ENCODE data around the gene DYNC2H1. TPM values are rescaled to one million over a fixed set of nuclear protein-coding genes. Genes with fewer than 3 reads are reported as not detected.

Gene DYNC2H1
- total RNA-seq, 1 experiment from 2014 or later, result 12.4 TPM

DNA sequence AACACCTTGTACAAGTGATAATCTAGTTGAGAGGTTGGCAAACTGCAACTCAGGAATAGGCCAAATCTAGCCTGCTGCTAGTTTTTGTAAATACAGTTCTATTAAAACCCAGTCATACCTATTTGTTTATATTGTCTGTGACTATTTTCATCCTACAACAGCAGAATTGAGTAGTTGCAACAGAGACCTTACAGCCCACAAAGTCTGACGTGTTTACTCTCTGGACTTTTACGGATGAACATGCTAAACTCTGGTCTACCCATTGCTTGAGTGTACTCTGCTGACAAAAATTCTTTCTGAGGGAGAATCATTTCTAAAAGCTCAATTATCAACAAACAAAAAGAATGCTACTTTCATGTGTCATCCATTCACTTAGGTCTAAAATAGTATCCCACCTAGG lies 287.0 kb downstream of the DYNC2H1 start:
- in situ Hi-C loops (cut with HindIII; ENCODE audit: low pct_unique_long_range_greater_than_20kb, low sequenced_read_pairs) (no loop called here), intact Hi-C loops (cut with micrococcal nuclease; ENCODE audit: unreplicated experiment) (no loop called here)
- TF ChIP-seq, protein P1, sequence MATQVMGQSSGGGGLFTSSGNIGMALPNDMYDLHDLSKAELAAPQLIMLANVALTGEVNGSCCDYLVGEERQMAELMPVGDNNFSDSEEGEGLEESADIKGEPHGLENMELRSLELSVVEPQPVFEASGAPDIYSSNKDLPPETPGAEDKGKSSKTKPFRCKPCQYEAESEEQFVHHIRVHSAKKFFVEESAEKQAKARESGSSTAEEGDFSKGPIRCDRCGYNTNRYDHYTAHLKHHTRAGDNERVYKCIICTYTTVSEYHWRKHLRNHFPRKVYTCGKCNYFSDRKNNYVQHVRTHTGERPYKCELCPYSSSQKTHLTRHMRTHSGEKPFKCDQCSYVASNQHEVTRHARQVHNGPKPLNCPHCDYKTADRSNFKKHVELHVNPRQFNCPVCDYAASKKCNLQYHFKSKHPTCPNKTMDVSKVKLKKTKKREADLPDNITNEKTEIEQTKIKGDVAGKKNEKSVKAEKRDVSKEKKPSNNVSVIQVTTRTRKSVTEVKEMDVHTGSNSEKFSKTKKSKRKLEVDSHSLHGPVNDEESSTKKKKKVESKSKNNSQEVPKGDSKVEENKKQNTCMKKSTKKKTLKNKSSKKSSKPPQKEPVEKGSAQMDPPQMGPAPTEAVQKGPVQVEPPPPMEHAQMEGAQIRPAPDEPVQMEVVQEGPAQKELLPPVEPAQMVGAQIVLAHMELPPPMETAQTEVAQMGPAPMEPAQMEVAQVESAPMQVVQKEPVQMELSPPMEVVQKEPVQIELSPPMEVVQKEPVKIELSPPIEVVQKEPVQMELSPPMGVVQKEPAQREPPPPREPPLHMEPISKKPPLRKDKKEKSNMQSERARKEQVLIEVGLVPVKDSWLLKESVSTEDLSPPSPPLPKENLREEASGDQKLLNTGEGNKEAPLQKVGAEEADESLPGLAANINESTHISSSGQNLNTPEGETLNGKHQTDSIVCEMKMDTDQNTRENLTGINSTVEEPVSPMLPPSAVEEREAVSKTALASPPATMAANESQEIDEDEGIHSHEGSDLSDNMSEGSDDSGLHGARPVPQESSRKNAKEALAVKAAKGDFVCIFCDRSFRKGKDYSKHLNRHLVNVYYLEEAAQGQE (IDR thresholded peaks at IDR 0.05; ENCODE audit: insufficient read depth in 1 of 2, low read depth in 2 of 2, low read length in 1 of 2), result no peak
- no peak for TF ChIP-seq CTCF (IDR thresholded peaks at IDR 0.05)
- no peak for TF ChIP-seq TCF7L2 (IDR thresholded peaks at IDR 0.05; ENCODE audit: low read depth, low read length)
- Histone ChIP-seq H3K4me3 (ENCODE audit: low read depth in 2 of 2, low read length in 2 of 2) (no peak overlapping the region), H3K27ac (ENCODE audit: low read length) (no peak overlapping the region), H3K36me3 (ENCODE audit: control insufficient read depth, insufficient read depth, low read length) (no peaks in the 10 kb centered on the region), H3K27me3 (ENCODE audit: control insufficient read depth, insufficient read depth, low read length) (no peaks in the 10 kb centered on the region), H3K4me1 (ENCODE audit: control insufficient read depth, insufficient read depth, low read length) (no peaks in the 10 kb centered on the region), H3K9me3 (ENCODE audit: control insufficient read depth, insufficient read depth, low read depth, low read length) (no peaks in the 10 kb centered on the region)
- BruUV-seq (replicated peaks), result no TSS peak
- no peak for ATAC-seq
- ChIA-PET CTCF (no interaction called here), POLR2A (no interaction called here)
- DNase-seq (ENCODE audit: low read depth, low spot score), result no peak

- Histone ChIP-seq H3K36me3 (ENCODE audit: control insufficient read depth, insufficient read depth, low read length) (no peaks in the 10 kb centered on the region), H3K27ac (ENCODE audit: low read length) (no peak overlapping the region), H3K27me3 (ENCODE audit: control insufficient read depth, insufficient read depth, low read length) (no peaks in the 10 kb centered on the region), H3K4me1 (ENCODE audit: control insufficient read depth, insufficient read depth, low read length) (no peaks in the 10 kb centered on the region), H3K4me3 (ENCODE audit: low read depth in 2 of 2, low read length in 2 of 2) (no peak overlapping the region), H3K9me3 (ENCODE audit: control insufficient read depth, insufficient read depth, low read depth, low read length) (no peaks in the 10 kb centered on the region)
- ATAC-seq (no peak), DNase-seq (ENCODE audit: low read depth, low spot score) (no peak)
- ChIA-PET POLR2A (interaction anchor here (0.7 kb wide), 1 partner anchor 24 kb away, joined by 4 read pairs; no protein-coding TSS in a partner anchor), CTCF (no interaction called here)
- in situ Hi-C loops (cut with HindIII; ENCODE audit: low pct_unique_long_range_greater_than_20kb, low sequenced_read_pairs) (no loop called here), intact Hi-C loops (cut with micrococcal nuclease; ENCODE audit: unreplicated experiment) (no loop called here)
- no TSS peak for BruUV-seq (replicated peaks)
- TF ChIP-seq, protein P1 (IDR thresholded peaks at IDR 0.05; ENCODE audit: insufficient read depth in 1 of 2, low read depth in 2 of 2, low read length in 1 of 2), result no peak
- no peak for TF ChIP-seq TCF7L2 (IDR thresholded peaks at IDR 0.05; ENCODE audit: low read depth, low read length)
- TF ChIP-seq CTCF (IDR thresholded peaks at IDR 0.05), result no peak
- TF ChIP-seq POLR2AphosphoS5 (IDR thresholded peaks at IDR 0.05; ENCODE audit: low read depth, low read length), result no peak
- TF ChIP-seq SIN3A (IDR thresholded peaks at IDR 0.05; ENCODE audit: borderline replicate concordance, insufficient read depth, low read depth, low read length), result no peak
These were observed 288.1 kb downstream of the DYNC2H1 start for GRCh38 chr11:103397369-103397768.

Data from Panc1 (cell line).